Measurements from ENCODE around the gene PCDHGA1.
"Not testable (repeated sequence)": the region's sequence is repeated elsewhere in the genome, so short reads cannot be mapped to it uniquely, and the experiment has no call there.

PCDHGA1 gene

DNA sequence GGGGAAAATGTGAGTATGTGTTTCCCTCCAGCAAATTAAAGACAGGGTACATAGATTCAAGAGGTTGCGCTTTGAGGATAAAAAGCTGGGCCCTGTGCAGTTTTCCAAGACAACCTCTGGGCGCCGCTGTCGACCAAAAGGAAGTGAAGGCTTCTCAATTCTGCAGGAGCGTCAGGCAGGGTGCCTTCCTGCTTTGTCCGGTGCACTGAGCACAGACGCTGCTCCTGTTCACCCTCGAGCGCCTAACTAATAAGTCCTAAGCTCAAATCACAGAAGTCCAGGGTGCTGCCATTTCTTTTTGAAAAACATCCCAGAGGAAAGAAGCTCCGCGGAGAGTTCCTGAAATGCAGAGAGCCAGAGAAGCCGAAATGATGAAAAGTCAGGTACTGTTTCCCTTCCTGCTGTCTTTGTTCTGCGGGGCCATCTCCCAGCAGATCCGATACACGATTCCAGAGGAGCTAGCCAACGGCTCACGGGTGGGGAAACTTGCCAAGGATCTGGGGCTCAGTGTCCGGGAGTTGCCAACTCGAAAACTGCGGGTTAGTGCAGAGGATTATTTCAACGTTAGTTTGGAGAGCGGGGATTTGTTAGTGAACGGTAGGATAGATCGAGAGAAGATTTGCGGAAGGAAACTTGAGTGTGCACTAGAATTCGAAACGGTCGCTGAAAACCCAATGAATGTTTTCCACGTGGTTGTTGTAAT is 19.8 kb downstream of the PCDHGA1 start, which contains the start of gene PCDHGB1:
PCDHGB1 (plus strand) TSS at position 183 of the 703 bp plus-strand sequence; CDS start at position 345, 162 bp downstream.
- peak; percentile 68 for DNase-seq (ENCODE audit: low spot score)

- DNase-seq (ENCODE audit: low spot score), result no peak
Observed at GRCh38 chr5:141351591-141351990, 21.3 kb downstream of the PCDHGA1 start.

DNA sequence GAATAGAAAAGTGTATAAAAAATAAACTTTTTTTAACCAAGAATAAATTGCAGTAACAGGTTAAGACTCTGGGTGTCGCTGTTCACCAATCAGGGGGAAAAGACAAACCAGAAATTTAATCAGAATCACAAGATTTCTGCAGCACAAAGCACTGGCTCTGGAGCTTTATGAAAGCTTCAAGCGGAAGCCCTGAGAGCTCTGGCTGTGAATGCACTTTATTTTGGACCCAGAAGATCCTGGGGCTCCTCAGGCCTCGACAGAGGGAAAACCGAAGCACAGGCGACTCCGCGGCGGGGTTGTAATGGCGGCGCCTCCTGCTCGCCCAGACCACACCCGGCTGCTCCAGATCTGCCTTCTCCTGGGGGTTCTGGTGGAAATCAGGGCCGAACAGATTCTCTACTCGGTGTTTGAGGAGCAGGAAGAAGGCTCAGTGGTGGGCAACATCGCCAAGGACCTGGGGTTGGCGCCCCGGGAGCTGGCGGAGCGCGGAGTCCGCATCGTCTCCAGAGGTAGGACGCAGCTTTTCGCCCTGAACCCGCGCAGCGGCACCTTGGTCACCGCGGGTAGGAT is 24.7 kb downstream of the PCDHGA1 start, which contains the start of gene PCDHGA4:
PCDHGA4 (plus strand) TSS at position 122 of the 570 bp plus-strand sequence; CDS start at position 209, 87 bp downstream.
- peak; percentile 48 for DNase-seq (ENCODE audit: low spot score)

DNA sequence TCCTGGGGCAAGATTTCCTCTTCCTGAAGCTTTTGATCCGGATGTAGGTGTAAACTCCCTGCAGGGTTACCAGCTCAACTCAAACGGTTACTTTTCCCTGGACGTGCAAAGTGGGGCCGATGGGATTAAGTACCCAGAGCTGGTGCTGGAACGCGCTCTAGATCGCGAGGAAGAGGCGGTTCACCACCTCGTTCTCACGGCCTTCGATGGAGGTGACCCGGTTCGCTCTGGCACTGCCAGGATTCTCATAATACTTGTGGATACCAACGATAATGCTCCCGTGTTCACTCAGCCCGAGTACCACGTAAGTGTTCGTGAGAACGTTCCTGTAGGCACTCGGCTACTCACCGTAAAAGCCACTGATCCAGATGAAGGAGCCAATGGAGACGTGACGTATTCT is 25.3 kb downstream of the PCDHGA1 start:
- no peak for DNase-seq (ENCODE audit: low spot score)

- no peak for DNase-seq (ENCODE audit: low spot score)
Observed at GRCh38 chr5:141356133-141356532, 25.8 kb downstream of the PCDHGA1 start.

DNA sequence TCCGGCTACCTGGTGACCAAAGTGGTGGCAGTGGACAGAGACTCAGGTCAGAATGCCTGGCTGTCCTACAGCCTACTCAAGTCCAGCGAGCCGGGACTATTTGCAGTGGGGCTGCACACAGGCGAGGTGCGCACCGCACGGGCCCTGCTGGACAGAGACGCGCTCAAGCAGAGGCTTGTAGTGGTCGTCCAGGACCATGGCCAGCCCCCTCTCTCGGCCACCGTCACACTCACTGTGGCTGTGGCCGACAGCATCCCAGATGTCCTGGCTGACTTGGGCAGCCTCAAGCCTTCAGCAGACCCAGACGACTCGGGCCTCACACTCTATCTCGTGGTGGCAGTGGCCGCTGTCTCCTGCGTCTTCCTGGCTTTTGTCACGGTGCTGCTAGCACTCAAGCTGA is 26.6 kb downstream of the PCDHGA1 start:
- DNase-seq (ENCODE audit: low spot score), result no peak

GRCh38 chr5:141359790-141360426 is 29.6 kb downstream of the PCDHGA1 start, which contains the start of gene PCDHGB2:
TSS of gene PCDHGB2 (plus strand) at chr5:141359994. CDS start at chr5:141360136, 142 bp downstream.
- peak; percentile 45 for DNase-seq (ENCODE audit: low spot score)

GRCh38 chr5:141360685-141361084 is 30.4 kb downstream of the PCDHGA1 start:
- DNase-seq (ENCODE audit: low spot score), result no peak

DNA sequence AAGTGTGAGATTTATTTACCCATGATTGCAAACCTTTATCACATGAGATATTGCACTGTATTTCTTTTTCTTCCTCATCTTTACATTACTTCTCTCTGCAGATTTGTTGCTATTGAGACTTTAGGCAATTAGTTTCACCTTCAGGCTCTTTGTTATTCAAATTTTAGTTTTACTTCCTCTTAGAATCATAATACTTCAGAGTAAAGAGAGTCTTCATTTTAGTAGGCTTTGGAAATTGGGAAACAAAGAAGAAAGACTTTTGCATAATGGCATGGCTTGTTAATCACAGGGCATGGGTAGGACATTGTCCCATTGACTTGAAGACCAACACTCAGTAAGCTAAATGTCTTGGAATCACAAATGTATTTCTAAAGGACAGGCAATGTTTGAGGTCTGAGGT is 32.4 kb downstream of the PCDHGA1 start:
- DNase-seq (ENCODE audit: low spot score), result no peak

GRCh38 chr5:141363952-141364660 is 33.8 kb downstream of the PCDHGA1 start, which contains the start of gene PCDHGA5:
TSS of gene PCDHGA5 (plus strand) at chr5:141364162. CDS start at chr5:141364331, 169 bp downstream.
- DNase-seq (ENCODE audit: low spot score), result no peak

- DNase-seq (ENCODE audit: low spot score), result no peak
Observed at GRCh38 chr5:141366016-141366896, 35.9 kb downstream of the PCDHGA1 start.

- peak; percentile 86 for DNase-seq (ENCODE audit: low spot score)
Observed at GRCh38 chr5:141369994-141370848, 39.9 kb downstream of the PCDHGA1 start, which contains the start of gene PCDHGB3. TSS of gene PCDHGB3 (plus strand) at chr5:141370242. CDS start at chr5:141370395, 153 bp downstream.

DNA sequence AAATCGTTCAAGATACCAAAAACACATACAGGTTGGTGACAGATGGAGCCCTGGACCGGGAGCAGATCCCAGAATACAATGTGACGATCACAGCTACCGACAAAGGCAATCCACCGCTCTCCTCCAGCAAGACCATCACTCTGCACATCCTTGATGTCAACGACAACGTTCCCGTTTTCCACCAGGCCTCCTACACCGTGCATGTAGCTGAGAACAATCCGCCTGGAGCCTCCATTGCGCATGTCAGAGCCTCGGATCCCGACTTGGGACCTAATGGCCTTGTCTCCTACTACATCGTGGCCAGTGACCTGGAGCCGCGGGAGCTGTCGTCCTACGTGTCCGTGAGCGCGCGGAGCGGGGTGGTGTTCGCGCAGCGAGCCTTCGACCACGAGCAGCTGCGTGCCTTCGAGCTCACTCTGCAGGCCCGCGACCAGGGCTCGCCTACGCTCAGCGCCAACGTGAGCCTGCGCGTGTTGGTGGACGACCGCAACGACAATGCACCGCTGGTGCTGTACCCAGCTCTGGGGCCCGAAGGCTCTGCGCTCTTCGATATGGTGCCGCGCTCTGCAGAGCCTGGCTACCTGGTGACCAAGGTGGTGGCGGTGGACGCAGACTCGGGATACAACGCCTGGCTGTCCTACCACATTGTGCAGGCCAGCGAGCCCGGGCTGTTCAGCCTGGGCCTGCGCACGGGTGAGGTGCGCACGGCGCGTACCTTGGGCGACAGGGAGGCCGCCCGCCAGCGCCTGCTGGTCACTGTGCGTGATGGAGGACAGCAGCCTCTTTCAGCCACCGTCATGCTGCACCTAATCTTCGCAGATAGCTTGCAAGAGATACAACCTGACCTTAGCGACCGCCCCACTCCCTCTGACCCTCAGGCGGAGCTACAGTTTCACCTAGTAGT is 41.5 kb downstream of the PCDHGA1 start:
- no peak for DNase-seq (ENCODE audit: low spot score)

DNA sequence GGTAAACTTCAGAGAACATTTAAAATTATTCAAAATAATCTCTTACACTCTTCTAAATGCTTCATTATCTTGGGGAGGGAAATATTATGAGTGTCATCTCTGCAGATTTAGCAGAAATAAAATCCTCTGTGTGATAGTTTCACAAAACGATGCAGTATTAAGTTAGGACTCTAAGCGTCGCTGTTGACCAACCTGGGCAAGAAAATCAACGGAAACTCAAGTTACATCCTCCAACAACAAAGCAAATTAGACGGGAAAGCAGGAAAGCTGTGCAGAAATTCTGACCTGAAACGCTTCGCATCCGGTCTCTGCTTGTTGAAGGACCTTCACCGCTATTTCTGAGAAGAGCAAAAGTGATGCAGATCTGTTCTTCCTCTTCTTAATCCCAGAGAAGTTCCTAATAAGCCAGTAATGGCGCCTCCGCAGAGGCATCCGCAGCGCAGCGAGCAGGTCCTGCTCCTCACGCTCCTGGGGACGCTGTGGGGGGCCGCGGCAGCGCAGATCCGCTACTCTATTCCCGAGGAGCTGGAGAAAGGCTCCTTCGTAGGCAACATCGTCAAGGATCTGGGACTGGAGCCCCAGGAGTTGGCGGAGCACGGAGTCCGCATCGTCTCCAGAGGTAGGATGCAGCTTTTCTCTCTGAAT is 43.5 kb downstream of the PCDHGA1 start, which contains the start of gene PCDHGA6:
PCDHGA6 (plus strand) TSS at position 219 of the 645 bp plus-strand sequence; CDS start at position 412, 193 bp downstream.
- DNase-seq (ENCODE audit: low spot score), result peak; percentile 48

DNA sequence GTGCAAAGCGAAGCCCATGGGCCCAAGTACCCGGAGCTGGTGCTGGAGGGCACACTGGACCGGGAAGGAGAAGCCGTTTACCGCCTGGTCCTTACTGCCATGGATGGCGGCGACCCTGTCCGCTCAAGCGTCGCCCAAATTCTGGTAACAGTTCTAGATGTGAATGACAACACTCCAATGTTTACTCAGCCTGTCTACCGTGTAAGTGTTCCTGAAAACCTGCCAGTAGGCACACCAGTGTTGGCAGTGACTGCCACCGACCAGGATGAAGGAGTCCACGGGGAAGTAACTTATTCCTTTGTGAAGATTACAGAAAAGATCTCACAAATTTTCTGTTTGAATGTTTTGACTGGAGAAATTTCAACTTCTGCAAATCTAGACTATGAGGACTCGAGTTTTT is 44.3 kb downstream of the PCDHGA1 start:
- DNase-seq (ENCODE audit: low spot score), result no peak

GRCh38 chr5:141375444-141376155 is 45.3 kb downstream of the PCDHGA1 start:
- not testable (repeated sequence) for DNase-seq (ENCODE audit: low spot score)

GRCh38 chr5:141382469-141383294 is 52.4 kb downstream of the PCDHGA1 start, which contains the start of gene PCDHGA7:
TSS of gene PCDHGA7 (plus strand) at chr5:141382742. CDS start at chr5:141382900, 158 bp downstream.
- DNase-seq (ENCODE audit: low spot score), result peak; percentile 53

Measured in GM03348 (cell line).